ENCODE results near the gene HMX2.

Gene HMX2

DNA sequence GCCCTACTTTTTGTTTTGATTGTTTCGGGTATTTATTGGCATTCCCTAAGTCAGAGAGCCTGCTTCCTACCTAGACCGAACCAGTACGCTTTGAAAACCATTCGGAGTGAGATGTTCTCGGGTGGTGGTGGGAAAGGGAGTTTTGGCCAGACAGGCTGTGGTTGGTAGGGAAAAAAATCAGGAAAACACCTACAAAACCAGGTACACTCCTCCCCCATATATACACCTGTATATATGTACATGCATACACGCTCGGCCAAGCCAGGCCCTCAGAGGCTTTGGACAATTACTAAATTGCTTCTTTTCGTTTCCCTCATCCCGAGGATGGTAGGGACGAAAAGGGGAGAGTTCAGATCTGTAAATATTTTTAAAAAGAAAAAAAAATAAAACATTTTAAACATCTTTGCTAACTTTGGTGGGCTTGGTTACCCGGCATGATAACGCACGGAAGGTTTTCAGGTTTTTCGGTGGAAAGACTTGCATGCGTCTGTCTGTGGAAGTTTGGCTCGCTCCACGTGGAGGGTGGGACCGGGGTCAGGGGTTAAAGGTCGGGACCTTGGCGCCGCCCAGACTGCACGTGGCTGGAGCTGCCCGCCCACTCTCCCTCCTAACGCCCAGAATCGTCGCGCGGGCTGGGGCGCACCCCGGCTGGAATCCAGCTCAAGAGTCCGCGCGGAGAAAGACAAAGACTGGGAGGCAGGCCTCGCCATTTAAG, 2.5 kb downstream of the HMX2 start:
- H3K4me2 ChIP-seq: peak overlapping the region; percentile 63

DNA sequence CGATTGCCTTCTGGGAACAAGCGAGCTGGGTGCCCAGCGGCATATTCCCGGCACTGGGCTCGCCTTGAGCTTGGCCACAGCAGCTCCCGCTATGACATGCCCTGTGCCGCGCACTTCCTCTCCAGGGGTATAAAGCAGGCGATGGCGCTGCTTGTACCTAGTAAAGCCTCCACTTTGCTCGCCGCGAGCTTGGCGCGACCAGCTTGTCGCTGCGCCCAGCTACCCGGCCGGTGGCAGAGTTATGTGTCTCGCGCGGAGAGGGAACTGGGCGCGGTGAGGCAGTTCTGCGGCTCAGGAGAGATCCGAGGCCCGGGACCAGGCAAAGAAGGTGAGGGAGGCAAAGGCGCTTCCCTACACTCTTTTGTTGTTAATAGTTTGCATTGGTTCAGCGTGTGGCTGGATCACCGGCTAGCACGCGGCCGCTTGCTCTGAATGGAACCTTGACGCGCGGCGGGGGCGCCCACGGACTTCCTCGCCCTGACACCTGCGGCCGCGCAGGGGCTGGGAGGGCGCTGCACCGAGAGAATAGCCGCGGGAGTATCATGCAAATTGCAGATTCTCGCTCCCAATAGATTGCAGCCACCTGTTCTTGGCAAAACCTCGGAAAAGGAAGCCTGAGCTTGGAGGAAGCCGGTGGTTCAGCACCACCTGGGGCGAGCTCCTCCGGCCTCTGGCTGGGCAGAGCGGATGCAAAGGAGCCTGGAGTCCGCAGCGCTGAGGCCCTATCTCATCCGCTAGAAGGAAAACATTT, 3.2 kb downstream of the HMX2 start:
- Histone ChIP-seq H3K9ac (no peak overlapping the region), H3K4me2 (peak overlapping the region; percentile 63), H3K4me1 (peaks cover 67% of the 10 kb centered on the region), H3K27me3 (peaks cover 76% of the 10 kb centered on the region), H3K27ac (no peak overlapping the region), H3K4me3 (peak overlapping the region; percentile 59), H4K20me1 (peaks cover 76% of the 10 kb centered on the region), H3K9me3 (peaks cover 6% of the 10 kb centered on the region; the same call in 1 of the 2 replicates), H3K36me3 (peaks cover 13% of the 10 kb centered on the region)
- no peak for TF ChIP-seq Cebpa-rat (IDR thresholded peaks at IDR 0.05)

More for the DNA sequence above, 2.5 kb downstream of the HMX2 start:
- no peak overlapping the region for H3K9ac ChIP-seq
- H3K27me3 ChIP-seq: peaks cover 84% of the 10 kb centered on the region
- H4K20me1 ChIP-seq: peaks cover 74% of the 10 kb centered on the region
- no peak for TF ChIP-seq Cebpa-rat (IDR thresholded peaks at IDR 0.05)
- no peak overlapping the region for H3K27ac ChIP-seq
- peaks cover 6% of the 10 kb centered on the region; the same call in 1 of the 2 replicates for H3K9me3 ChIP-seq
- H3K4me3 ChIP-seq: peak overlapping the region; percentile 59
- H3K4me1 ChIP-seq: peaks cover 65% of the 10 kb centered on the region
- H3K36me3 ChIP-seq: peaks cover 6% of the 10 kb centered on the region; the same call in 1 of the 2 replicates

DNA sequence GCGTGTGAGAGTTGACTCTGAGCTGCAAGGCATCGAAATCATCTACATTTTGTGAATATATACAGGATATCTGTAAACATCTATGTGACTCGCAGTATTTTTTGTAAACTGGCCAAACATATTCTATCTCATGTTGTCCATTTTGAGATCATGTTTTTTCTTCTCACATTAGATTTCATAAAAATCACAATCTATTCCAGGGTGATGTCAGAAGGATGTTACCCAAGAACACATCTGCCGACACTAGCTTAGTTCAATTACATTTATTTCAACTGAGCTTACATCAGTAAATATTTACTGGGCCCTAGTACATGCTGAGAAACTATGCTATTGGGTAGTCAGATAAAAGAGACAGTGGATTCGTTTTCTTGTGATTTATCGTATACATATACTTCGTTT, 3.8 kb downstream of the HMX2 start:
- H4K20me1 ChIP-seq: peaks cover 77% of the 10 kb centered on the region
- peak overlapping the region; percentile 63 for H3K4me2 ChIP-seq
- no peak overlapping the region for H3K9ac ChIP-seq
- H3K27ac ChIP-seq: no peak overlapping the region
- H3K4me3 ChIP-seq: peak overlapping the region; percentile 59
- H3K27me3 ChIP-seq: peaks cover 70% of the 10 kb centered on the region
- H3K36me3 ChIP-seq: peaks cover 19% of the 10 kb centered on the region
- H3K4me1 ChIP-seq: peaks cover 67% of the 10 kb centered on the region
- no peak for TF ChIP-seq Cebpa-rat (IDR thresholded peaks at IDR 0.05)
- peaks cover 6% of the 10 kb centered on the region; the same call in 1 of the 2 replicates for H3K9me3 ChIP-seq

DNA sequence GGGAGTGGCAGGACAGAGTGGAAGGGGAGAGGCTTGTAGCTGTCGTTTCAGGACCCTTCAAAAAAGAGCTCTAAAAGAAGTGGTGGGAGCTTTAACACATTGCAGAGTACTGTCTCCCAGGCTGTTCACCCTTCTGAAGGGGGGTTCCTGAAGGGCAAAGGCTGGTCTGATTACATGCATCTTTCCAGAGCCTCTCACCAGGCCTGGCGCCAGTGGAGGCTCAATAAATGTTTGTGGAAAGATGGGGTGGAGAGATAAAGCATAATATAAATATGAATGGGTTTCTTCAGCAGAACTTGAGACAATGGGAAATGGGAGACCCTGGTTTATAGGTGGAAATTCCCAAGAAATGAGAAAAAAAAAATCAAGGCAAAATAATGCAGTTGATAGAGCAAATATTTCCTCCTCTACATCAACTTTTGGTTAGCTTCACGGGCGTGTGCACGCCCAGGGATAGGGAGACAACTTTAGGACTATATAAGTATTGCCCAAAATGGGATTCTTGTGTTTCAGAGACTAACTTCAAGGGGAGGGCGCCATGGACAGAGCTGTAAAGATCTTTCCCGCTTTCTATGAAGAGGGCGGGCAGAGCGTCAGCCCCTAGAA, 5.7 kb downstream of the HMX2 start:
- H3K4me1 ChIP-seq: peaks cover 67% of the 10 kb centered on the region
- H3K4me3 ChIP-seq: no peak overlapping the region
- H3K27me3 ChIP-seq: peaks cover 52% of the 10 kb centered on the region
- peaks cover 77% of the 10 kb centered on the region for H4K20me1 ChIP-seq
- no peak overlapping the region for H3K27ac ChIP-seq
- peaks cover 6% of the 10 kb centered on the region; the same call in 1 of the 2 replicates for H3K9me3 ChIP-seq
- no peak overlapping the region for H3K9ac ChIP-seq
- TF ChIP-seq Cebpa-rat (IDR thresholded peaks at IDR 0.05): no peak
- peaks cover 38% of the 10 kb centered on the region for H3K36me3 ChIP-seq
- peak overlapping the region; percentile 52 for H3K4me2 ChIP-seq

DNA sequence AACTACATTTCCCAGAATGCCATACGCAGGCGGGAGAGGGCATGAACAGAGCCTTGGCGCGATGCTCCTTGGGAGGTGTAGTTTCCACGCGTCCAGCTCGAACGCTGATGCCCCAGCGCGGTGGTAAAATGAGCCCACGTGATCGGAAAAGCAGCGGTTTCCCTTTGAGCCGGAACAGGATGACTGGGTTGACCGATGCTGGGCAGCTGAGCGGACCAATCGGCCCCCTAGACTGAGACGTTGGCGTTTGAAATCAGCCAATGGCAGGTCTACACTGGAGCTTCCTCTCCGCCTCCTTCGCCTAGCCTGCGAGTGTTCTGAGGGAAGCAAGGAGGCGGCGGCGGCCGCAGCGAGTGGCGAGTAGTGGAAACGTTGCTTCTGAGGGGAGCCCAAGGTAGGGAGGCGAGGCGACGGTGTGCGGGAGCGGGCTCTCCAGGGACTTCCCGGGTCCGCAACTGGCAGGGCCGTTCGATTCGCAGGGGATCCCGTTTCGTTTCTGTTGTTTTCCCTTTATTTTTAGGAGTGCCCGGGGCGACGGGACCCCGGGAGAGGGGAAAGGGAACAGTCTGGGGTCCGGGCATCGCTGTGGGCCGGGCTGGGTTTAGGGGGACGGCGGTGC, 6.3 kb downstream of the HMX2 start, which contains the start of gene BUB3:
Gene BUB3, plus strand, starts transcription at position 311 of the 619 bp plus-strand sequence. CDS start 516 bp downstream, outside the sequence.
- peak within 1 kb of the TSS; percentile 98 for H3K27ac ChIP-seq

DNA sequence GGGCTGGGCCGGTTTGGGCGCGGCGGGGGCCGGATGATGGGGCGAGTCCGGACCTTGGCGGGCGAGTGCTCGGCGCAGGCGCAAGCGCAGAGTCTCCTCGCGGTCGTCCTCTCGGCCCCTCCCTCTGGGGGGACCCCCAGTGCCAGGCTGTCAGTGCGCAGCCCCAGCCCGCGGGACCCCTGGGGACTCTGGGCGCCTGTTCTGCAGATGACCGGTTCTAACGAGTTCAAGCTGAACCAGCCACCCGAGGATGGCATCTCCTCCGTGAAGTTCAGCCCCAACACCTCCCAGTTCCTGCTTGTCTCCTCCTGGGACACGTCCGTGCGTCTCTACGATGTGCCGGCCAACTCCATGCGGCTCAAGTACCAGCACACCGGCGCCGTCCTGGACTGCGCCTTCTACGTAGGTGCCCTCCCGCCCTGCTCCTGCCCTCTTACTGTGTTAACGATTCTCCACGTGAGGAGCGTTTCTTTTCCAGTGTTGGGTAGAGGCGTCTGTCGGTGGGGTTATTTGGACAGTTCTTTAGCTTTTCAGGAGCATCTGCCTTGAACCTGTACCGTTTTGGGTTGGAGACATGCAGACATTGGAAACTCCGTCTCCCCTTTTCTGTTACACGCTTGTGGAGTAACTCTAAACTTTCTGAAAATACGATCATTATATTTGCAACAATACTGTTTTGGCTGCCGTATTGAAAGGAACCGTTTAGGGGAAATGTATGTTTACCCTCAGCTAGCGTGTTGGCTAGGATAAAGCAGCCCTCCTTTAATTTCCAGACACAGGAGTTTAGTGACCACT, 7.0 kb downstream of the HMX2 start:
- TF ChIP-seq Cebpa-rat (IDR thresholded peaks at IDR 0.05): no peak
- peaks cover 48% of the 10 kb centered on the region for H3K36me3 ChIP-seq
- H3K9ac ChIP-seq: peak overlapping the region; percentile 96
- peak overlapping the region; percentile 98 for H3K27ac ChIP-seq
- H3K4me1 ChIP-seq: peaks cover 69% of the 10 kb centered on the region
- H3K4me2 ChIP-seq: peak overlapping the region; percentile 90
- H4K20me1 ChIP-seq: peaks cover 77% of the 10 kb centered on the region
- H3K27me3 ChIP-seq: peaks cover 39% of the 10 kb centered on the region
- 0 out of 2 replicates have a peak, but pooled peaks cover 2% of the 10 kb centered on the region for H3K9me3 ChIP-seq
- peak overlapping the region; percentile 93 for H3K4me3 ChIP-seq

More for the DNA sequence above, 6.3 kb downstream of the HMX2 start, which contains the start of gene BUB3:
- TF ChIP-seq Cebpa-rat (IDR thresholded peaks at IDR 0.05): no peak
- H3K27me3 ChIP-seq: peaks cover 46% of the 10 kb centered on the region
- peaks cover 77% of the 10 kb centered on the region for H4K20me1 ChIP-seq
- H3K4me2 ChIP-seq: peak within 1 kb of the TSS; percentile 90
- H3K9ac ChIP-seq: peak within 1 kb of the TSS; percentile 96
- H3K9me3 ChIP-seq: peaks cover 6% of the 10 kb centered on the region; the same call in 1 of the 2 replicates
- peak within 1 kb of the TSS; percentile 93 for H3K4me3 ChIP-seq
- H3K36me3 ChIP-seq: peaks cover 42% of the 10 kb centered on the region
- peaks cover 69% of the 10 kb centered on the region for H3K4me1 ChIP-seq

DNA sequence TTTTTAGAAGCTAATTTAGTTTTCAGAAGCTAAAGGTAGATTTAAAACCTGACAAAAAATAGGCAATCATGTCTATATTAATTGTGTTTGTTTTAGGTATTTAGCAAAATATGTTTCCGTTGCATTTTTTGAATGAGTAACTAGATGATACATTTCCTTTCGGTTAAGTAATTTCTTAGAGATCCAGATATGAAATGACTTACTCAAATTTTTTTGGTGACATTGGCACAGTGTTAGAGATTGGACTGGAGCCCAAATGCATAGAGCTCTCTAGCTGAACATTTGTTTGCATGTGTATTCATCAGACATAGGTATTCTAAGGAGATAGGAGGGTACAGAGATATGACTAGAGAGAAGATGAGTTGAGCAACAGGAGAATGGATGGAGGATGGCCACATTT, 8.1 kb downstream of the HMX2 start:
- peaks cover 59% of the 10 kb centered on the region for H3K36me3 ChIP-seq
- H3K9me3 ChIP-seq: no peaks in the 10 kb centered on the region
- TF ChIP-seq Cebpa-rat (IDR thresholded peaks at IDR 0.05): no peak
- peak overlapping the region; percentile 93 for H3K4me3 ChIP-seq
- H3K9ac ChIP-seq: peak overlapping the region; percentile 96
- H3K27ac ChIP-seq: peak overlapping the region; percentile 98
- H3K4me2 ChIP-seq: peak overlapping the region; percentile 90
- H3K4me1 ChIP-seq: peaks cover 69% of the 10 kb centered on the region
- peaks cover 27% of the 10 kb centered on the region for H3K27me3 ChIP-seq
- H4K20me1 ChIP-seq: peaks cover 77% of the 10 kb centered on the region

DNA sequence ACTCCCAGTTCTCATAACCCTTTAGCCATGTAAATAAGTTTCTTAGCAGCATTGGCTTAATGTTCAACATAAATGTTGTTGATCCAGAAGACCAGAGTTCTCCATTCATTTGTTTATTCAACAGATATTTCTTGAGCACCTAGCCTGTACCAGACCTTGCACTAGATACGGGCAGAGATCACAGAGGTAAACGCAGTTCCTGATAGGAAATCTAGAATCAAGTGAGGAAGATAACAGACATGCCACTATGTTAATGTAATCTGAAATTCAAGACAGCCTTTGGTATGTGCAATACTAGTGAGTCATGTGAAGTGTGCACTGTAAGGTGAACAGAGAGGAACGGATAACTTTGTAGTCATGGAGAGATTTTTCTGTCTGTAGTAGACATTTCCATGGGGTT, 9.3 kb downstream of the HMX2 start:
- H3K36me3 ChIP-seq: peaks cover 69% of the 10 kb centered on the region
- peak overlapping the region; percentile 90 for H3K4me2 ChIP-seq
- peak overlapping the region; percentile 96; the same call in 1 of the 2 replicates for H3K9ac ChIP-seq
- H3K27ac ChIP-seq: peak overlapping the region; percentile 12; the same call in 1 of the 2 replicates
- TF ChIP-seq Cebpa-rat (IDR thresholded peaks at IDR 0.05): no peak
- no peaks in the 10 kb centered on the region for H3K9me3 ChIP-seq
- H3K27me3 ChIP-seq: peaks cover 16% of the 10 kb centered on the region
- H3K4me3 ChIP-seq: peak overlapping the region; percentile 93
- H4K20me1 ChIP-seq: peaks cover 79% of the 10 kb centered on the region
- peaks cover 72% of the 10 kb centered on the region for H3K4me1 ChIP-seq
